HEK293 (cell line): ENCODE measurements around the gene HEBP1.

Experiments
- CTCF ChIA-PET: fragments of 350-600 bp; formaldehyde crosslinking; extraction: SDS; loops from one replicate; lab custom pipeline; 2021; ENCODE audit warnings: antibody characterized with exemption; lab: Yijun Ruan, JAX
- POLR2A ChIA-PET: fragments of 300-600 bp; formaldehyde crosslinking; extraction: SDS; loops from one replicate; lab custom pipeline; 2020; ENCODE audit warnings: antibody characterized with exemption, inconsistent platforms; lab: Yijun Ruan, JAX
- H3K27ac ChIP-seq: fragments of 200-500 bp; sonication (Bioruptor generic); 2 replicates; pipeline ENCODE4 v1.5.1; 2014; ENCODE audit warnings: low read depth, low read length, control low read depth, inconsistent platforms; ENCODE audit errors: extremely low read depth
- H3K36me3 ChIP-seq, 2 experiments: fragments of 200-500 bp in 1 of 2; sonication (Bioruptor generic) in 1 of 2; 1 replicate in 1 of 2; 2 replicates in 1 of 2; pipeline ENCODE4 v1.5.1; 2014 to 2017; ENCODE audit warnings: inconsistent platforms in 2 of 2, low read length in 2 of 2; ENCODE audit not compliant: control insufficient read depth in 2 of 2, insufficient read depth in 1 of 2
- H3K4me1 ChIP-seq: fragments of 200-500 bp; sonication (Bioruptor generic); 2 replicates; pipeline ENCODE4 v1.5.1; 2014; ENCODE audit warnings: mild to moderate bottlenecking, low read length, inconsistent platforms; ENCODE audit not compliant: control insufficient read depth, insufficient read depth
- H3K4me3 ChIP-seq: 2 replicates; pipeline ENCODE4 v1.5.1; 2011; ENCODE audit warnings: low read depth, mild to moderate bottlenecking, control low read depth, low read length, moderate library complexity
- H3K9me3 ChIP-seq: fragments of 200-500 bp; sonication (Bioruptor generic); 2 replicates; pipeline ENCODE4 v1.5.1; 2014; ENCODE audit warnings: low read depth, low read length, inconsistent platforms; ENCODE audit not compliant: control insufficient read depth, insufficient read depth
- ZBTB8A ChIP-seq: fragments of 450-650 bp; formaldehyde crosslinking; IDR thresholded peaks from 2 replicates; pipeline ENCODE4 v1.5.1; 2016; ENCODE audit warnings: missing biosample characterization, missing genetic modification characterization
- ZIC2 ChIP-seq: fragments of 450-650 bp; formaldehyde crosslinking; IDR thresholded peaks from 2 replicates; pipeline ENCODE4 v1.5.1; 2016; ENCODE audit warnings: missing biosample characterization, missing genetic modification characterization
- ZNF18 ChIP-seq: fragments of 450-650 bp; formaldehyde crosslinking; IDR thresholded peaks from 2 replicates; pipeline ENCODE4 v1.5.1; 2016; ENCODE audit warnings: missing biosample characterization, missing genetic modification characterization
- ZNF324 ChIP-seq: fragments of 450-650 bp; formaldehyde crosslinking; IDR thresholded peaks from 2 replicates; pipeline ENCODE4 v1.5.1; 2016; ENCODE audit warnings: missing biosample characterization, missing genetic modification characterization
- ZNF473 ChIP-seq: fragments of 450-650 bp; formaldehyde crosslinking; IDR thresholded peaks from 2 replicates; pipeline ENCODE4 v1.5.1; 2017; ENCODE audit warnings: missing biosample characterization, missing genetic modification characterization
- ZNF596 ChIP-seq: fragments of 450-650 bp; IDR thresholded peaks from 2 replicates; pipeline ENCODE4 v1.5.0; 2018; ENCODE audit warnings: missing biosample characterization, mild to moderate bottlenecking, missing genetic modification characterization, moderate library complexity
- ZNF623 ChIP-seq: fragments of 450-650 bp; formaldehyde crosslinking; IDR thresholded peaks from 2 replicates; pipeline ENCODE4 v1.5.1; 2016; ENCODE audit warnings: missing biosample characterization, missing genetic modification characterization
- TF ChIP-seq, protein P1 (sequence below): fragments of 450-650 bp; formaldehyde crosslinking; IDR thresholded peaks from 2 replicates; pipeline ENCODE4 v1.5.1; 2016; ENCODE audit warnings: missing biosample characterization, missing genetic modification characterization
- TF ChIP-seq, protein P2 (sequence below): fragments of 450-650 bp; formaldehyde crosslinking; IDR thresholded peaks from 2 replicates; pipeline ENCODE4 v1.5.1; 2016; ENCODE audit warnings: missing biosample characterization, missing genetic modification characterization

Gene HEBP1

GRCh38 chr12:12992418-12993130 is 7.5 kb downstream of the HEBP1 start:
- Histone ChIP-seq H3K4me1 (peaks cover 2% of the 10 kb centered on the region; the same call in 1 of the 2 replicates), H3K9me3 (no peaks in the 10 kb centered on the region), H3K27ac (no peak overlapping the region), H3K4me3 (no peak overlapping the region), H3K36me3 (peaks cover 10 to 15% of the 10 kb centered on the region in 2 experiments)
- CTCF ChIA-PET: interaction anchor here (1.3 to 1.4 kb wide), 2 partner anchors 9 kb away, joined by 3 to 4 read pairs; no protein-coding TSS in a partner anchor
- POLR2A ChIA-PET: no interaction called here
- TF ChIP-seq ZNF623 (no peak), ZBTB8A (tag by site-specific recombination) (0 out of 2 replicates have a peak, but pooled peaks have one; percentile 47)

DNA sequence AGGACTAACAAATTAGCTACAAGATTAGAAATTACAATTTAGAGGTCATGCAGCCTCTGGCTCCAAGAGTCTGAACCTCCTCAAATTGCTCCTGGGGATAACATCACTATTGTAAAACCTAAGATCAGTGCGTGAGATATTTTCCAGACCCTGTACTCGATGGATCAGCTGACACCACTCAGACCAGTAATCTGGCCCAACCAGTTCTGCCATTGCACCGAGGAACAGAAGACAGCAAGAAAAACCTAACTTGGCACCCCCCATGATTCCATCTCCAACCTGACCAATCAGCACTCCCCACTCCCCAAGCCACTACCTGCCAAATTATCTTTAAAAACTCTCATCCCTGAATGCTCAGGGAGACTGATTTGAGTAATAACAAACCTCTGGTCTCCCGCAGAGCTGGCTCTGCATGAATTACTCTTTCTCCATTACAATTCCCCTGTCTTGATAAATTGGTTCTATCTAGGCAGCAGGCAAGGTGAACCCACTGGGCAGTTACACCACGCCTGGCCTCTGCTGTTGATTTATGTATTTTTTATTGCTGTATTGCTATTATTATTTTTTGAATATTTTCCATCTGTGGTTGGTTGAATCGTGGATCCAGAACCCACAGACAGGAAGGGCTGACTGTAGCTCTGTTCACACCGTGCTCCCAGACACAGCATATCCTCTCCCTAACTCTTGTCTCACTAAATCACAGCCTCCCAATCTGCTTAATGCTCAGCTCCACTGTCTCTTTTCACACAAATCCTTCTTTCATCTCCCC is 9.2 kb downstream of the HEBP1 start:
- H3K27ac ChIP-seq: no peak overlapping the region
- H3K4me1 ChIP-seq: peaks cover 2% of the 10 kb centered on the region; the same call in 1 of the 2 replicates
- H3K36me3 ChIP-seq: peaks cover 17 to 32% of the 10 kb centered on the region in 2 experiments
- no peaks in the 10 kb centered on the region for H3K9me3 ChIP-seq
- TF ChIP-seq ZIC2 (tag by site-specific recombination): peak; percentile 80
- peak; percentile 32; the same call in 1 of the 2 replicates for TF ChIP-seq ZNF18 (tag by site-specific recombination)
- TF ChIP-seq ZNF473 (tag by site-specific recombination): no peak
- CTCF ChIA-PET: interaction anchor here (0.6 to 2.6 kb wide), 5 partner anchors 7 to 221 kb away, joined by 3 to 7 read pairs (median 4); no protein-coding TSS in a partner anchor
- no peak overlapping the region for H3K4me3 ChIP-seq
- POLR2A ChIA-PET: no interaction called here

DNA sequence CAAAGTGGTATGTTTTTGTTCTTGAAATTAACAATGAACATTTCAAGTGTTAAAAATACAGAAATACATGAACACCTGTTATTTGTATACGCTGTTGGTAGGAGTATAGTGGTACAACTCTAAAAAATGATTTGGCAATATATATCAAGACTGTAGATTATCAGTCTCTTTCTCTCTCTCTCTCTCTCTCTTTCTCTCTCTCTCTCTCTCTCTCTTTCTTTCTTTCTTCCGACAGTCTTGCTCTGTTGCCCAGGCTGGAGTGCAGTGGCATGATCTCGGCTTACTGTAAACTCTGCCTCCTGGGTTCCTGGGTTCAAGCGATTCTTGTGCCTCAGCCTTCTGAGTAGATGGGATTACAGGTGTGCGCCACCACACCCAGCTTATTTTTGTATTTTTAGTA is 12.6 kb downstream of the HEBP1 start:
- TF ChIP-seq ZIC2 (tag by site-specific recombination) (no peak), ZNF596 (tag by site-specific recombination) (peak; percentile 93), ZNF324 (tag by site-specific recombination) (no peak)
- TF ChIP-seq, protein P1, sequence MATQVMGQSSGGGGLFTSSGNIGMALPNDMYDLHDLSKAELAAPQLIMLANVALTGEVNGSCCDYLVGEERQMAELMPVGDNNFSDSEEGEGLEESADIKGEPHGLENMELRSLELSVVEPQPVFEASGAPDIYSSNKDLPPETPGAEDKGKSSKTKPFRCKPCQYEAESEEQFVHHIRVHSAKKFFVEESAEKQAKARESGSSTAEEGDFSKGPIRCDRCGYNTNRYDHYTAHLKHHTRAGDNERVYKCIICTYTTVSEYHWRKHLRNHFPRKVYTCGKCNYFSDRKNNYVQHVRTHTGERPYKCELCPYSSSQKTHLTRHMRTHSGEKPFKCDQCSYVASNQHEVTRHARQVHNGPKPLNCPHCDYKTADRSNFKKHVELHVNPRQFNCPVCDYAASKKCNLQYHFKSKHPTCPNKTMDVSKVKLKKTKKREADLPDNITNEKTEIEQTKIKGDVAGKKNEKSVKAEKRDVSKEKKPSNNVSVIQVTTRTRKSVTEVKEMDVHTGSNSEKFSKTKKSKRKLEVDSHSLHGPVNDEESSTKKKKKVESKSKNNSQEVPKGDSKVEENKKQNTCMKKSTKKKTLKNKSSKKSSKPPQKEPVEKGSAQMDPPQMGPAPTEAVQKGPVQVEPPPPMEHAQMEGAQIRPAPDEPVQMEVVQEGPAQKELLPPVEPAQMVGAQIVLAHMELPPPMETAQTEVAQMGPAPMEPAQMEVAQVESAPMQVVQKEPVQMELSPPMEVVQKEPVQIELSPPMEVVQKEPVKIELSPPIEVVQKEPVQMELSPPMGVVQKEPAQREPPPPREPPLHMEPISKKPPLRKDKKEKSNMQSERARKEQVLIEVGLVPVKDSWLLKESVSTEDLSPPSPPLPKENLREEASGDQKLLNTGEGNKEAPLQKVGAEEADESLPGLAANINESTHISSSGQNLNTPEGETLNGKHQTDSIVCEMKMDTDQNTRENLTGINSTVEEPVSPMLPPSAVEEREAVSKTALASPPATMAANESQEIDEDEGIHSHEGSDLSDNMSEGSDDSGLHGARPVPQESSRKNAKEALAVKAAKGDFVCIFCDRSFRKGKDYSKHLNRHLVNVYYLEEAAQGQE (tag by site-specific recombination): no peak
- TF ChIP-seq, protein P2, sequence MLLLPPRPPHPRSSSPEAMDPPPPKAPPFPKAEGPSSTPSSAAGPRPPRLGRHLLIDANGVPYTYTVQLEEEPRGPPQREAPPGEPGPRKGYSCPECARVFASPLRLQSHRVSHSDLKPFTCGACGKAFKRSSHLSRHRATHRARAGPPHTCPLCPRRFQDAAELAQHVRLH (tag by site-specific recombination): no peak
- no peak overlapping the region for H3K27ac ChIP-seq
- ChIA-PET CTCF (interaction anchor here (0.6 to 6.6 kb wide), 4 partner anchors 12 to 224 kb away, joined by 3 to 56 read pairs (median 10); no protein-coding TSS in a partner anchor), POLR2A (no interaction called here)
- H3K4me3 ChIP-seq: no peak overlapping the region
- H3K4me1 ChIP-seq: peaks cover under 1% of the 10 kb centered on the region; the same call in 1 of the 2 replicates
- peaks cover 34 to 54% of the 10 kb centered on the region in 2 experiments for H3K36me3 ChIP-seq
- H3K9me3 ChIP-seq: no peaks in the 10 kb centered on the region
